ENCODE results near the gene RNF214. TPM values are rescaled to one million over a fixed set of nuclear protein-coding genes. Genes with fewer than 3 reads are reported as not detected.

The RNF214 gene
- total and polyA plus RNA-seq, 2 of the 4 experiments (the other 2 are of a cell fraction): 7.9 to 14.8 TPM

GRCh38 chr11:117195761-117196160 lies 36.7 kb upstream of the RNF214 start:
- DNase-seq (no peak), ATAC-seq (ENCODE audit: low read depth) (no peak)
- in situ Hi-C loops (cut with MboI; ENCODE audit: low sequenced_read_pairs) (no loop called here), dilution Hi-C loops (cut with HindIII; ENCODE audit: low sequenced_read_pairs, unreplicated experiment) (no loop called here), intact Hi-C loops (cut with micrococcal nuclease) (no loop called here)
- Histone ChIP-seq H3K4ac (ENCODE audit: low read depth, low read length) (no peak overlapping the region), H4K5ac (ENCODE audit: low read depth, low read length) (no peak overlapping the region), H3K27me3 (ENCODE audit: control insufficient read depth, insufficient read depth, low read length) (no peaks in the 10 kb centered on the region), H3K4me2 (ENCODE audit: low read depth, low read length) (no peak overlapping the region), H3K18ac (ENCODE audit: low read depth, low read length) (no peak overlapping the region), H3K27ac (ENCODE audit: insufficient read depth, low read length) (no peak overlapping the region), H2AK5ac (ENCODE audit: low read depth, low read length) (no peak overlapping the region), H2BK20ac (ENCODE audit: low read depth, low read length) (no peak overlapping the region), H2AFZ (replicated peaks; ENCODE audit: low read length, poor library complexity) (no peak overlapping the region), H3K79me1 (ENCODE audit: low read depth in 1 of 2, low read length in 2 of 2) (peaks cover 10 to 23% of the 10 kb centered on the region in 2 experiments; a peak in 3 of 4 replicates), H3K4me1 (ENCODE audit: control insufficient read depth, insufficient read depth, low read length) (peaks cover 13% of the 10 kb centered on the region), H3K56ac (ENCODE audit: extremely low read depth, insufficient read depth, low read length) (no peak overlapping the region), H4K8ac (ENCODE audit: low read depth in 2 of 2, low read length in 2 of 2) (no peak overlapping the region), H2BK15ac (ENCODE audit: low read depth, low read length) (no peak overlapping the region), H3K9me3 (ENCODE audit: control insufficient read depth, insufficient read depth, low read length) (no peaks in the 10 kb centered on the region), H3K4me3 (ENCODE audit: insufficient read depth, low read depth, low read length) (no peak overlapping the region), H2BK5ac (ENCODE audit: low read depth, low read length, poor library complexity, severe bottlenecking) (no peak overlapping the region), H2AK9ac (replicated peaks; ENCODE audit: low read depth, low read length, poor library complexity) (no peak overlapping the region), H3K23ac (ENCODE audit: low read depth, low read length) (no peak overlapping the region), H2BK120ac (ENCODE audit: low read depth, low read length) (no peak overlapping the region), H3K9me1 (ENCODE audit: insufficient read depth, low read length) (peaks cover 13% of the 10 kb centered on the region), H3K9ac (ENCODE audit: low read depth, low read length) (no peak overlapping the region), H3K36me3 (ENCODE audit: control insufficient read depth, insufficient read depth, low read length) (peaks cover 30% of the 10 kb centered on the region), H4K20me1 (ENCODE audit: insufficient read depth, low read length) (peaks cover 12% of the 10 kb centered on the region), H3K14ac (replicated peaks; ENCODE audit: low read depth, low read length) (no peak overlapping the region), H4K91ac (ENCODE audit: insufficient read depth, low read depth, low read length) (no peak overlapping the region)
- BruUV-seq (replicated peaks): no TSS peak
- no peak for TF ChIP-seq MAZ (IDR thresholded peaks at IDR 0.05; ENCODE audit: borderline replicate concordance, low read depth, low read length)
- TF ChIP-seq RCOR1 (IDR thresholded peaks at IDR 0.05; ENCODE audit: insufficient replicate concordance, low read length): no peak
- 92% methylated on average over 15 of the region's 19 CpGs; no CpG with 5 or more reads in 1 of the 2 experiments for WGBS, 2 experiments (ENCODE audit: extremely low coverage in 2 of 2, insufficient read length in 1 of 2)
- ChIA-PET CTCF (no interaction called here), POLR2A (ENCODE audit: unreplicated experiment) (interaction anchor here (1.1 kb wide), 1 partner anchor 16 kb away, joined by 4 read pairs; no protein-coding TSS in a partner anchor)
